OCI-LY1 (cell line): Measurements from ENCODE around the gene FCN3.

Experiments
- H2AFZ ChIP-seq: fragments of 200-600 bp; sonication (generic), shearing (Covaris generic); 2 replicates; pipeline ENCODE4 v1.6.0; 2014; ENCODE audit warnings: antibody characterized with exemption, mild to moderate bottlenecking, low read length
- H3F3A ChIP-seq: fragments of 200-600 bp; sonication (generic), shearing (Covaris generic); 2 replicates; pipeline ENCODE4 v1.6.0; 2014; ENCODE audit warnings: mild to moderate bottlenecking, antibody characterized with exemption, low read length, moderate library complexity; ENCODE audit not compliant: insufficient read depth
- H3K27ac ChIP-seq: fragments of 200-600 bp; sonication (generic); 2 replicates; pipeline ENCODE4 v1.5.1; 2014; ENCODE audit warnings: low read length, mixed run types, mild to moderate bottlenecking, low read depth; ENCODE audit not compliant: poor library complexity, severe bottlenecking
- H3K27me3 ChIP-seq: fragments of 200-600 bp; sonication (generic); 2 replicates; pipeline ENCODE4 v1.6.0; 2014; ENCODE audit warnings: antibody characterized with exemption, mild to moderate bottlenecking, low read length, moderate library complexity; ENCODE audit not compliant: insufficient read depth
- H3K36me3 ChIP-seq: fragments of 200-600 bp; sonication (generic); 2 replicates; pipeline ENCODE4 v1.6.1; 2014; ENCODE audit warnings: mild to moderate bottlenecking, antibody characterized with exemption, low read length, moderate library complexity, mixed read lengths; ENCODE audit not compliant: insufficient read depth
- H3K4me1 ChIP-seq: fragments of 200-600 bp; sonication (generic); 2 replicates; pipeline ENCODE4 v1.5.1; 2014; ENCODE audit warnings: mild to moderate bottlenecking, low read length, moderate library complexity; ENCODE audit not compliant: insufficient read depth, severe bottlenecking
- H3K4me2 ChIP-seq: fragments of 200-600 bp; sonication (generic), shearing (Covaris generic); 2 replicates; pipeline ENCODE4 v1.6.1; 2014; ENCODE audit warnings: low read length
- H3K4me3 ChIP-seq: fragments of 200-600 bp; sonication (generic); 2 replicates; pipeline ENCODE4 v1.5.1; 2014; ENCODE audit warnings: low read length, low read depth, mild to moderate bottlenecking, mixed read lengths; ENCODE audit not compliant: poor library complexity, severe bottlenecking
- H3K79me2 ChIP-seq: fragments of 200-600 bp; shearing (Covaris generic); 2 replicates; pipeline ENCODE4 v1.6.1; 2016; ENCODE audit warnings: mixed run types, low read length, mixed read lengths; ENCODE audit not compliant: insufficient read depth
- H3K9ac ChIP-seq: fragments of 200-600 bp; sonication (generic), shearing (Covaris generic); 2 replicates; pipeline ENCODE4 v1.6.1; 2014; ENCODE audit warnings: mild to moderate bottlenecking, low read length, mixed read lengths
- H3K9me2 ChIP-seq: fragments of 200-600 bp; sonication (generic), shearing (Covaris generic); 2 replicates; pipeline ENCODE4 v1.6.1; 2014; ENCODE audit warnings: low read depth, mild to moderate bottlenecking, low read length, mixed read lengths
- H3K9me3 ChIP-seq: fragments of 200-600 bp; shearing (Covaris generic); 2 replicates; pipeline ENCODE4 v1.6.1; 2014; ENCODE audit warnings: low read length, mixed read lengths
- H4K20me1 ChIP-seq: fragments of 200-600 bp; sonication (generic), shearing (Covaris generic); 2 replicates; pipeline ENCODE4 v1.6.0; 2016; ENCODE audit warnings: mild to moderate bottlenecking, low read length; ENCODE audit not compliant: insufficient read depth
- CTCF ChIP-seq: fragments of 200-600 bp; sonication (generic), shearing (Covaris generic); IDR thresholded peaks from 2 replicates; pipeline ENCODE4 v1.5.1; 2017; ENCODE audit warnings: mild to moderate bottlenecking, antibody characterized with exemption, low read length, moderate library complexity, mixed read lengths
- EZH2 ChIP-seq: fragments of 200-600 bp; sonication (generic), shearing (Covaris generic); IDR thresholded peaks from 2 replicates; pipeline ENCODE4 v1.8.0; 2017; ENCODE audit warnings: borderline replicate concordance, mixed run types, mild to moderate bottlenecking, antibody characterized with exemption, low read length, moderate library complexity, mixed read lengths

The FCN3 gene

GRCh38 chr1:27358928-27359313, 15.7 kb downstream of the FCN3 start:
- no peaks in the 10 kb centered on the region for H4K20me1 ChIP-seq
- H3K36me3 ChIP-seq: no peaks in the 10 kb centered on the region
- H3K9me2 ChIP-seq: no peaks in the 10 kb centered on the region
- H3K27ac ChIP-seq: no peak overlapping the region
- no peaks in the 10 kb centered on the region for H3K9me3 ChIP-seq
- H3K27me3 ChIP-seq: no peaks in the 10 kb centered on the region; the same call in 1 of the 2 replicates
- no peak overlapping the region for H2AFZ ChIP-seq
- no peak for TF ChIP-seq CTCF
- TF ChIP-seq EZH2: no peak
- no peak overlapping the region for H3K4me3 ChIP-seq
- no peaks in the 10 kb centered on the region for H3K79me2 ChIP-seq
- H3K4me1 ChIP-seq: peaks cover 47% of the 10 kb centered on the region
- H3K4me2 ChIP-seq: no peak overlapping the region
- H3F3A ChIP-seq: no peaks in the 10 kb centered on the region
- no peak overlapping the region for H3K9ac ChIP-seq

DNA sequence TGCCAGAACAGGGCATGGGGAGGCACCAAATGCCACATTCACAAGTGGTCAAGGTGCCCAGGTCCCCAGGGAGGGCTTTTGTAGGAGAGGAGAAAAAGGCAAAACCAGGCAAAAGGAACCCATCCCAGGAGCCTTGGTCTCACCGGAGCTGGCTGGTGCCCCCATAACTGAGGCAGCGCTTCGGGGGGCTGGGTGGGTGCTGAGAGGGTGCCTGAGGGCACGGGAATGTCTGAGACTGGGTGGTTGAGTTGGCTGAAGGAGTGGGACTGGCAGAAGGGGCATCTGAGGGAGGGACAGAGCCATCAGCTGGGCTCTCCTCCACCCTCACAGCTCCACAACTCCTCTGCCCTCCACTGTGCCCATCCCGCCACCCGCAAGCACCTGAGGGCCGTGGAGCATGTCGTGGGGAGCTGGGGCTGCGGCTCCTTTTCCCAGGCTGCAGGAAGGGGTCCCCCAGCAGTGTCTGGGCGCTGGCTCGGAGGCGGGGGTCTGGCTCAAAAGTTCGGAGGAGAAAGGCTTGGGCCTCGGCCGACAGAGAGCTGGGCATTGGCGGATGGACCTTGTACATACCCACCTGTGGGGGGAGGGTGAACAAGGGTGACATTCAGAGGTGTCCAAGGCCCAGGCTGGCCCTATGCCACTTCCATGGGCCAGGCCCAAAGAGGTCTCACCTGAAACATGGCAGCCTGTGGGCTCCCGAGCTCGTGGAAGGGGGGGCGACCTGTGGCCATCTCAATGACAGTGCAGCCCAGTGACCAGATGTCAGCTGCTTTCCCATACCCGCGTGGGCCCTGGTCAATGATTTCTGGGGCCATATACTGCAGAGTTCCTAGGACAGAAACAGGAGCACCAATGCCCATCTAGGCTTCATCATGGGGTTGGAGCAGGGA, 16.3 kb downstream of the FCN3 start:
- Histone ChIP-seq H3K4me3 (no peak overlapping the region), H3K9me2 (no peaks in the 10 kb centered on the region), H3K9me3 (no peaks in the 10 kb centered on the region), H3K4me1 (peaks cover 43% of the 10 kb centered on the region), H4K20me1 (no peaks in the 10 kb centered on the region), H3K9ac (no peak overlapping the region; the same call in 1 of the 2 replicates), H3K27ac (no peak overlapping the region), H2AFZ (no peak overlapping the region), H3F3A (no peaks in the 10 kb centered on the region), H3K36me3 (no peaks in the 10 kb centered on the region), H3K79me2 (no peaks in the 10 kb centered on the region), H3K27me3 (no peaks in the 10 kb centered on the region; the same call in 1 of the 2 replicates), H3K4me2 (peak overlapping the region; percentile 82; the same call in 1 of the 2 replicates)
- TF ChIP-seq CTCF: no peak
- TF ChIP-seq EZH2: no peak

DNA sequence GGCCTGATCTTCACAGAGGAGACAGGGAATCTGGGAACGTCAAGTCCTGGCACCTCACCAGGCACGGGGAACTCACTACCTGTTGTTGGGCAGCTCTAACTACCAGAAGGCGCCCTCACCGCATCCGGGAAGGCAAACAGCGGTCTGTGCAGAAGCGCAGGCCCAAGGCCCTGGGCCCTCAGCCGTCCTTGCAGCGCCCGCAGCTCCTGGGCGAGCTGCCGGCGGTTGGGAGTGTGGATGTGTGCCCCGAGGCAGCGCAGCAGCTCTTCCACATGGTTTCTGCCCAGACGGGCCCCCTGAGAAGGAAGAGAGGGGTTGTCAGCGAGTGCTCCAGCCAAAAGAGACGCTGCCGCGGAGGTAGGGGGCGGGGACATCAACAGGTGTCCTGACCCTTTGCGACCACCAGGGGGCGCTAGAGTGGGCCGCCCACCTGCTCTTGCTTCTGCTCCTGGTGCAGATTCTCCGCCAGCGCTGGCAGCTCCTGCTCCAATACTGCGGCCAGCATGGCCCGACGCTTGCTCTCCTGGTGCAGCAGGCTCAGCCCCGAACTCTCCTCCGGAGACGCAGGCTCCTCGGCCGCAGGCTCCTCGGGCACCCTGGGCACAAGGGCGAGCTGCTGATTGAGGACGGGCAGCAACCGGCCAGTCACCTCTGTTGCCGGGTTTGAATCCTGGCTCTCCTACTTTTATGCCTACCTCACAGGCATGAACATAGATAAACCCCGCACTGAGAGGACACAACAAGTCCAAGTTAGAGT, 17.2 kb downstream of the FCN3 start:
- peak overlapping the region; percentile 56; the same call in 1 of the 2 replicates for H3K9ac ChIP-seq
- peak overlapping the region; percentile 82 for H3K4me2 ChIP-seq
- H3K79me2 ChIP-seq: no peaks in the 10 kb centered on the region
- H3K27me3 ChIP-seq: no peaks in the 10 kb centered on the region; the same call in 1 of the 2 replicates
- no peaks in the 10 kb centered on the region for H4K20me1 ChIP-seq
- no peaks in the 10 kb centered on the region for H3K9me3 ChIP-seq
- peak overlapping the region; percentile 37 for H3K27ac ChIP-seq
- no peaks in the 10 kb centered on the region for H3K36me3 ChIP-seq
- no peaks in the 10 kb centered on the region for H3F3A ChIP-seq
- peak overlapping the region; percentile 58 for H3K4me3 ChIP-seq
- no peak for TF ChIP-seq EZH2
- TF ChIP-seq CTCF: peak; percentile 87
- peaks cover 43% of the 10 kb centered on the region for H3K4me1 ChIP-seq
- no peak overlapping the region for H2AFZ ChIP-seq
- H3K9me2 ChIP-seq: no peaks in the 10 kb centered on the region
